Measurements from ENCODE around the gene RBMS3. TPM values are rescaled to one million over a fixed set of nuclear protein-coding genes. Genes with fewer than 3 reads are reported as not detected.

RBMS3 gene
- total and polyA plus RNA-seq, 4 donors, result 26.8 to 203 (median 94.8) TPM

- no peak overlapping the region for H3K4me3 ChIP-seq (ENCODE audit: low read length in 2 of 2)
- no peaks in the 10 kb centered on the region for H3K36me3 ChIP-seq (ENCODE audit: control insufficient read depth in 1 of 2, insufficient read depth in 2 of 2, low read length in 1 of 2)
- WGBS, 2 donors, result 26 to 39% methylated on average over 2 of the region's 2 CpGs
- H3K4me1 ChIP-seq (ENCODE audit: control insufficient read depth in 1 of 2, insufficient read depth in 2 of 2, low read length in 2 of 2), result peaks cover 3 to 10% of the 10 kb centered on the region in 2 donors
- H3K27me3 ChIP-seq (ENCODE audit: control insufficient read depth in 1 of 2, insufficient read depth in 2 of 2, low read length in 1 of 2), result no peaks in the 10 kb centered on the region
- H3K27ac ChIP-seq (ENCODE audit: low read depth in 1 of 2, low read length in 2 of 2), result no peak overlapping the region
- DNase-seq (no peak), ATAC-seq (ENCODE audit: low FRiP score) (no peak)
- intact Hi-C loops (cut with DNase I), result no loop called here
- H3K9me3 ChIP-seq (ENCODE audit: control insufficient read depth, low read length), result no peaks in the 10 kb centered on the region
Measured at GRCh38 chr3:29568355-29568754, 287.5 kb downstream of the RBMS3 start.

- H3K9me3 ChIP-seq (ENCODE audit: control insufficient read depth, low read length), result no peaks in the 10 kb centered on the region
- 98 to 100% methylated on average over 1 of the region's 1 CpG for WGBS, 2 donors
- H3K4me1 ChIP-seq (ENCODE audit: control insufficient read depth in 1 of 2, insufficient read depth in 2 of 2, low read length in 2 of 2), result peaks cover 2 to 3% of the 10 kb centered on the region in 2 donors
- no peak for DNase-seq
- no peak overlapping the region for H3K27ac ChIP-seq (ENCODE audit: low read depth in 1 of 2, low read length in 2 of 2)
- no peaks in the 10 kb centered on the region for H3K36me3 ChIP-seq (ENCODE audit: control insufficient read depth in 1 of 2, insufficient read depth in 2 of 2, low read length in 1 of 2)
- ATAC-seq (ENCODE audit: low FRiP score), result no peak
- intact Hi-C loops (cut with DNase I), result no loop called here
- no peak overlapping the region for H3K4me3 ChIP-seq (ENCODE audit: low read length in 2 of 2)
- no peaks in the 10 kb centered on the region for H3K27me3 ChIP-seq (ENCODE audit: control insufficient read depth in 1 of 2, insufficient read depth in 2 of 2, low read length in 1 of 2)
Measured at GRCh38 chr3:29576181-29576580, 295.3 kb downstream of the RBMS3 start.

- intact Hi-C loops (cut with DNase I), result no loop called here
- no peak for ATAC-seq (ENCODE audit: low FRiP score)
Measured at GRCh38 chr3:29576675-29577074, 295.8 kb downstream of the RBMS3 start.

GRCh38 chr3:29577250-29577649 is 296.4 kb downstream of the RBMS3 start:
- peak in 1 of 2 donors; percentile 43 for DNase-seq
- no peak overlapping the region for H3K4me3 ChIP-seq (ENCODE audit: low read length in 2 of 2)
- no peak overlapping the region for H3K27ac ChIP-seq (ENCODE audit: low read depth in 1 of 2, low read length in 2 of 2)
- peak; percentile 41 for ATAC-seq (ENCODE audit: low FRiP score)
- peaks cover 3 to 4% of the 10 kb centered on the region in 2 donors for H3K4me1 ChIP-seq (ENCODE audit: control insufficient read depth in 1 of 2, insufficient read depth in 2 of 2, low read length in 2 of 2)
- intact Hi-C loops (cut with DNase I), result no loop called here
- no peaks in the 10 kb centered on the region for H3K9me3 ChIP-seq (ENCODE audit: control insufficient read depth, low read length)
- no peaks in the 10 kb centered on the region for H3K27me3 ChIP-seq (ENCODE audit: control insufficient read depth in 1 of 2, insufficient read depth in 2 of 2, low read length in 1 of 2)
- 58 to 64% methylated on average over 2 of the region's 2 CpGs for WGBS, 2 donors
- no peaks in the 10 kb centered on the region for H3K36me3 ChIP-seq (ENCODE audit: control insufficient read depth in 1 of 2, insufficient read depth in 2 of 2, low read length in 1 of 2)

More at GRCh38 chr3:29576675-29577074, 295.8 kb downstream of the RBMS3 start:
- Histone ChIP-seq H3K27me3 (ENCODE audit: control insufficient read depth in 1 of 2, insufficient read depth in 2 of 2, low read length in 1 of 2) (no peaks in the 10 kb centered on the region), H3K27ac (ENCODE audit: low read depth in 1 of 2, low read length in 2 of 2) (no peak overlapping the region), H3K4me1 (ENCODE audit: control insufficient read depth in 1 of 2, insufficient read depth in 2 of 2, low read length in 2 of 2) (peaks cover 2 to 3% of the 10 kb centered on the region in 2 donors), H3K36me3 (ENCODE audit: control insufficient read depth in 1 of 2, insufficient read depth in 2 of 2, low read length in 1 of 2) (no peaks in the 10 kb centered on the region), H3K9me3 (ENCODE audit: control insufficient read depth, low read length) (no peaks in the 10 kb centered on the region), H3K4me3 (ENCODE audit: low read length in 2 of 2) (no peak overlapping the region)
- no peak for DNase-seq

- Histone ChIP-seq H3K9me3 (ENCODE audit: control insufficient read depth, low read length) (no peaks in the 10 kb centered on the region), H3K27me3 (ENCODE audit: control insufficient read depth in 1 of 2, insufficient read depth in 2 of 2, low read length in 1 of 2) (no peaks in the 10 kb centered on the region), H3K4me1 (ENCODE audit: control insufficient read depth in 1 of 2, insufficient read depth in 2 of 2, low read length in 2 of 2) (peaks cover 3 to 6% of the 10 kb centered on the region in 2 donors), H3K27ac (ENCODE audit: low read depth in 1 of 2, low read length in 2 of 2) (no peak overlapping the region), H3K4me3 (ENCODE audit: low read length in 2 of 2) (no peak overlapping the region), H3K36me3 (ENCODE audit: control insufficient read depth in 1 of 2, insufficient read depth in 2 of 2, low read length in 1 of 2) (no peaks in the 10 kb centered on the region)
- WGBS, 2 donors, result 78 to 94% methylated on average over 1 of the region's 1 CpG
- intact Hi-C loops (cut with DNase I), result no loop called here
- no peak for DNase-seq
- no peak for ATAC-seq (ENCODE audit: low FRiP score)
Measured at GRCh38 chr3:29581311-29581710, 300.4 kb downstream of the RBMS3 start.

GRCh38 chr3:29582273-29582672 is 301.4 kb downstream of the RBMS3 start:
- Histone ChIP-seq H3K27me3 (ENCODE audit: control insufficient read depth in 1 of 2, insufficient read depth in 2 of 2, low read length in 1 of 2) (no peaks in the 10 kb centered on the region), H3K36me3 (ENCODE audit: control insufficient read depth in 1 of 2, insufficient read depth in 2 of 2, low read length in 1 of 2) (no peaks in the 10 kb centered on the region), H3K9me3 (ENCODE audit: control insufficient read depth, low read length) (no peaks in the 10 kb centered on the region), H3K4me1 (ENCODE audit: control insufficient read depth in 1 of 2, insufficient read depth in 2 of 2, low read length in 2 of 2) (peaks cover under 1 to 6% of the 10 kb centered on the region in 2 donors), H3K4me3 (ENCODE audit: low read length in 2 of 2) (no peak overlapping the region), H3K27ac (ENCODE audit: low read depth in 1 of 2, low read length in 2 of 2) (no peak overlapping the region)
- ATAC-seq (ENCODE audit: low FRiP score), result no peak
- WGBS, 2 donors, result 56 to 69% methylated on average over 3 of the region's 3 CpGs
- intact Hi-C loops (cut with DNase I), result no loop called here
- DNase-seq, result no peak

- Histone ChIP-seq H3K4me1 (ENCODE audit: control insufficient read depth in 1 of 2, insufficient read depth in 2 of 2, low read length in 2 of 2) (peaks cover 0 to 6% of the 10 kb centered on the region in 2 donors), H3K36me3 (ENCODE audit: control insufficient read depth in 1 of 2, insufficient read depth in 2 of 2, low read length in 1 of 2) (no peaks in the 10 kb centered on the region), H3K4me3 (ENCODE audit: low read length in 2 of 2) (no peak overlapping the region), H3K27ac (ENCODE audit: low read depth in 1 of 2, low read length in 2 of 2) (no peak overlapping the region), H3K27me3 (ENCODE audit: control insufficient read depth in 1 of 2, insufficient read depth in 2 of 2, low read length in 1 of 2) (no peaks in the 10 kb centered on the region), H3K9me3 (ENCODE audit: control insufficient read depth, low read length) (no peaks in the 10 kb centered on the region)
- no peak for DNase-seq
- ATAC-seq (ENCODE audit: low FRiP score), result no peak
- intact Hi-C loops (cut with DNase I), result no loop called here
Measured at GRCh38 chr3:29583861-29584260, 303.0 kb downstream of the RBMS3 start.

GRCh38 chr3:29585368-29585767 is 304.5 kb downstream of the RBMS3 start:
- WGBS, 2 donors, result 88 to 91% methylated on average over 3 of the region's 3 CpGs
- Histone ChIP-seq H3K9me3 (ENCODE audit: control insufficient read depth, low read length) (no peaks in the 10 kb centered on the region), H3K4me1 (ENCODE audit: control insufficient read depth in 1 of 2, insufficient read depth in 2 of 2, low read length in 2 of 2) (peaks cover 0 to 6% of the 10 kb centered on the region in 2 donors), H3K4me3 (ENCODE audit: low read length in 2 of 2) (no peak overlapping the region), H3K27ac (ENCODE audit: low read depth in 1 of 2, low read length in 2 of 2) (no peak overlapping the region), H3K27me3 (ENCODE audit: control insufficient read depth in 1 of 2, insufficient read depth in 2 of 2, low read length in 1 of 2) (no peaks in the 10 kb centered on the region), H3K36me3 (ENCODE audit: control insufficient read depth in 1 of 2, insufficient read depth in 2 of 2, low read length in 1 of 2) (no peaks in the 10 kb centered on the region)
- DNase-seq (no peak), ATAC-seq (ENCODE audit: low FRiP score) (no peak)
- intact Hi-C loops (cut with DNase I), result no loop called here

- no peaks in the 10 kb centered on the region for H3K27me3 ChIP-seq (ENCODE audit: control insufficient read depth in 1 of 2, insufficient read depth in 2 of 2, low read length in 1 of 2)
- DNase-seq, result no peak
- H3K36me3 ChIP-seq (ENCODE audit: control insufficient read depth in 1 of 2, insufficient read depth in 2 of 2, low read length in 1 of 2), result no peaks in the 10 kb centered on the region
- intact Hi-C loops (cut with DNase I), result no loop called here
- H3K27ac ChIP-seq (ENCODE audit: low read depth in 1 of 2, low read length in 2 of 2), result no peak overlapping the region
- no peaks in the 10 kb centered on the region for H3K9me3 ChIP-seq (ENCODE audit: control insufficient read depth, low read length)
- no peak for ATAC-seq (ENCODE audit: low FRiP score)
- H3K4me3 ChIP-seq (ENCODE audit: low read length in 2 of 2), result no peak overlapping the region
- 37 to 47% methylated on average over 2 of the region's 2 CpGs for WGBS, 2 donors
- peaks cover 0 to 3% of the 10 kb centered on the region in 2 donors for H3K4me1 ChIP-seq (ENCODE audit: control insufficient read depth in 1 of 2, insufficient read depth in 2 of 2, low read length in 2 of 2)
Measured at GRCh38 chr3:29587340-29587739, 306.5 kb downstream of the RBMS3 start.
